ENCODE results near the gene FAM43B.
A peak's percentile ranks its signal among the peaks of the same experiment; 100 is the strongest.
"Not testable (repeated sequence)": the region's sequence is repeated elsewhere in the genome, so short reads cannot be mapped to it uniquely, and the experiment has no call there.

FAM43B gene, protein sequence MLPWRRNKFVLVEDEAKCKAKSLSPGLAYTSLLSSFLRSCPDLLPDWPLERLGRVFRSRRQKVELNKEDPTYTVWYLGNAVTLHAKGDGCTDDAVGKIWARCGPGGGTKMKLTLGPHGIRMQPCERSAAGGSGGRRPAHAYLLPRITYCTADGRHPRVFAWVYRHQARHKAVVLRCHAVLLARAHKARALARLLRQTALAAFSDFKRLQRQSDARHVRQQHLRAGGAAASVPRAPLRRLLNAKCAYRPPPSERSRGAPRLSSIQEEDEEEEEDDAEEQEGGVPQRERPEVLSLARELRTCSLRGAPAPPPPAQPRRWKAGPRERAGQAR

DNA sequence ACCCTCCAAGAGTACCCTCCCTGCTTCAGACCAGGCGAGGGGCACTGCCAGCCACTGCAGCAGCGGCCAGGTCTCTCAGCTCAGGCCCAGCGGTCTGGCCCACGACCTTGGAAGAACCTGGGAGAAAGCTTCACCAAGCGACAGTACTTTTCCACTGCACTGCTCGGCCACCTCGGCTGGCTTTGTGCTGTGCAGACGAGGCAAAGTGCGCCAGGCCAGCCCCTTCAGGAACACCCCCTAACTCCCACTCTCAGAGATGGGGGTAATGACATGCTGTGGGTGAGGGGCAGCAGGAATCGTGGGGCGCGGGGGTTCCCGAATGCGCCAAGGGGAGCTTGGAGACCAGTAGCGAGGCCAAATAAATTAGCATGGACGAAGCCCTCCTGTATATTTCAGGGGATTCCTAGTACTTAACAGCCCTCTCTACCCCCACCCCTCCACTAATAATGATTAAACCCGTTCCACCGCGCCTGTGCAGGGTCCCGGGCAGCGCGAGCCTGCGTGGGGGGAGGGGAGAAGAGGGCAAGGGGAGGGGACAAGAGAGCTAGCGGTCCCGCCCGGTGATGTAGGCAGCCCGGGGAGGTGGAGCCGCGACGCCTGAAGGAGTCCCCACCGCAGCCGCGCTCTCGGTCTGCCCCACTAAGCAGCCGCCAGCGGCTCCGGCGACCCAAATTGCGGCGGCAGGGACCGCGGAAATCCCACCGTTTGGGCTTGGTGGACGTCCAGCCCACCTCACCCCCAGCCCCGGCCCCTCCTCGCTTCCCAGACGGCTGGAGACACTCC is at the start of gene FAM43B:
Gene FAM43B, plus strand, starts transcription at position 629 of the 783 bp plus-strand sequence. CDS start 401 bp downstream, outside the sequence.
- no peak for DNase-seq (ENCODE audit: low read depth in 4 of 4, low spot score in 1 of 4)

DNA sequence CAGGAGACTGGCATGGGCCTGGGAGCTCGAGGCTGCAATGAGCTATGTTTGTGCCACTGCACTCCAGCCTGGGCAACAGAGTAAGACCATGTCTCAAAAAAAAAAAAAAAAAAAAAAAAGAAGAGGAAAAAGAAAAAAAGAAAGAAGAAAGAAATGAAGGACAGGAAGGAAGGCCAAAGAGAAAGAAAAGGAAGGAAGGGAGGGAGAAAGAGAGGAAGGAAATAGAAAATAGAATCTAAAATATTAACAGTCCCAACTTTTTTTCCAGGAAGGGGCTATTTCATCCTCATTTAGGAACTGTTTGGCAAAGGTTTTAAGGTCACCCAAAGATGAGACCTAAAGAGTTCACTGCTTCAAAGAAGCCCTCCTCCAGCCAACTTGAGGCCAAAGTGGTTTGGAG is 46.9 kb upstream of the FAM43B start:
- no peak for DNase-seq (ENCODE audit: low read depth in 4 of 4, low spot score in 1 of 4)

DNA sequence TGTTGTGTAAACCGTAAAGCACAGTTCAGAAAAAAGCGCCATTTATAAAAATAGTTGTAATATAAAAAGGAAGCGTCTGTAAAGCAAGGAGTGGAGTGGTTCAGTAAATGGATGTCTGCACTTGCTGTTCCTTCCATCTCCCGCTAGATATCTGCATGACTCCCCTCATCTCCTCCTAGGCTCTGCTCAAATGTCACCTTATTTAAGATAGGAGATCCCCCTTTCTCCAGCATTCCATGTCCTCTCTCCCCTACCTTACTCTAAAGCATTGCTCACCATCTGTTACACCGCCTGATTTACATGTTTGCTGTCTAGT is 45.2 kb upstream of the FAM43B start:
- DNase-seq (ENCODE audit: low read depth in 4 of 4, low spot score in 1 of 4): no peak

DNA sequence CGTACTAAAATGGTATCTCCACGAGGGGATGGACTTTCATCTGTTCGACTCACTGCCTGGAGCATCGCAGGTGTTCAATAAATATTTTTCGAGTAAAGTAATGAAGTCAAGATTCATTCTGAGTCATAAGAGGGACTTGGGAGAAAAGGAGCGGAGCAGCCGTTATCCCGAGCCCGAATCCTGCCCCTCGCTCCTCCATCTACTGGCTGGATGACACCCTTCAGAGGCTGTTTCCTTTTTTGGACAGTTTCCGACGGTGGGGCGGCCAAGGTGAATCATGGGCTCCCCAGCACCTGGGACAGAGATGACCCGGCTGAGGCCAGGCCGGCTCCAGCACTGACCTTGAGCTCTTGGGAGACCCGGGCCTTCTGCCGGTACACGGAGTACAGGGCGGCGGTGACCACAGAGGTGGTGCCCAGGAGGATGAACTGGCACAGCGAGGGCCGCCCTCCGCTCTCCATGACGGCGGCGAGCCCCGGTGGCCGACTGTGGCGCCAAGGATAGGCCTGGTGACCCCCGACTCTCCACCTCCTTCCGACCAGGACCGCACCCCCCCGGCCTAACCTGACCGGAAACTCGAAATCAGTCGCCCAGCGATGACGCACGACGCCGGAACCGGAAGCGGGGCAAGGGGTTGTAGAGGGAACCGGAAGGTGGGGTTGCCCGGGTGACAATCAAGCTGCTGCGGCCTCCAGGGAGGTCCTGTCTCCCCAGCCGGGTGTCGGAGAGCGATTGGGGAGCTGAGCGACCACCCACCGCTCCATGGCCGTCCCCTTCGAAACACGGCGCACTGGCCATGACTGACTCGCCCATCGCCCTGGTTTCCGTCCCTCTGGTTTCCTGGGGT is 44.6 kb upstream of the FAM43B start, which contains the start of gene MUL1:
Gene MUL1, minus strand, starts transcription at position 588 of the 847 bp plus-strand sequence. Its CDS starts 127 bp downstream, at position 461.
- DNase-seq (ENCODE audit: low read depth in 4 of 4, low spot score in 1 of 4): peak; percentile 91 to 96 (median 94)

- no peak for DNase-seq (ENCODE audit: low read depth in 4 of 4, low spot score in 1 of 4)
Measured at GRCh38 chr1:20508411-20508771, 44.0 kb upstream of the FAM43B start.

DNA sequence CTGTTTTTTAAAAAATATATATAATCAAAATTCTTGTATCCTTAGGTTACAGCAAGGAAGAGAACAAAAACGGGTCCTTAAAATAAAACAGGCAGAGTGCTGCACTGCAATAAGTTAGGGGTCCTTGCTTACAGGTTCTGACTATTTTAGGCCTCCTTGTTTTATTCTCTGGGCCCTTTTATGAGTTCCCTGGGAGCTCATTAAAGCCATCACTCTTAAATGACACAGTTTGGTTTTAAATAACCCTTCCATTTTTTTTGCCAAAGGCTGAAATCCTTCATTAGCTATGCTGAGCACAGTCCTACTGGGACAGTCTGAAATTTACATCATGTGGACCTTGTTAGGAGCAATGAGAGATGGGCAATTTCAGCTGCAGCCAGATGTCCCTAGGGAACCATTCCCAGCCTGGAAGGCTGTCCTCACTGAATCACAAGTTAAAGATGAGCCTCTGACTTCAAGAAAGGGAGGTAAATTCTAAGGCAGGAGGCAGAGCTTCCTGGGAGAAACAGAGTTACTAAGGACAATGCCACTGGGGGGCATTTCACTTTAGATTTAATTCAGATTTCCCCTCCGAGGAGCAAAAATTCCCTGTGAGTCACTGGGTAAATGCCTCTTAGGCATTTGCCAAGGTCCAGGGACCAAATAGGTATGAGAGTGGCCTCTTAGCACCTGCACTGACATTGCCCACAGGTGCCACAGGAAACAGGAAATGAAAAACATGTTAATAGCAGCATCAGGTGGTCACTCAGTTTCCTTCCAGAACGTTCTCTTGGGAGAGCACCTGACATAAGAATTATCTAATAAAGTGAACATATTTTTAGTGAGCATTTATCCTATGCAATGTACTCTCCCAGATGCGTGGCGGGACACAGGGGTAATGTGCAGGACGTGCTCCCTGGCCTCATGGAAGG is 40.6 kb upstream of the FAM43B start:
- DNase-seq (ENCODE audit: low read depth in 4 of 4, low spot score in 1 of 4): no peak

DNA sequence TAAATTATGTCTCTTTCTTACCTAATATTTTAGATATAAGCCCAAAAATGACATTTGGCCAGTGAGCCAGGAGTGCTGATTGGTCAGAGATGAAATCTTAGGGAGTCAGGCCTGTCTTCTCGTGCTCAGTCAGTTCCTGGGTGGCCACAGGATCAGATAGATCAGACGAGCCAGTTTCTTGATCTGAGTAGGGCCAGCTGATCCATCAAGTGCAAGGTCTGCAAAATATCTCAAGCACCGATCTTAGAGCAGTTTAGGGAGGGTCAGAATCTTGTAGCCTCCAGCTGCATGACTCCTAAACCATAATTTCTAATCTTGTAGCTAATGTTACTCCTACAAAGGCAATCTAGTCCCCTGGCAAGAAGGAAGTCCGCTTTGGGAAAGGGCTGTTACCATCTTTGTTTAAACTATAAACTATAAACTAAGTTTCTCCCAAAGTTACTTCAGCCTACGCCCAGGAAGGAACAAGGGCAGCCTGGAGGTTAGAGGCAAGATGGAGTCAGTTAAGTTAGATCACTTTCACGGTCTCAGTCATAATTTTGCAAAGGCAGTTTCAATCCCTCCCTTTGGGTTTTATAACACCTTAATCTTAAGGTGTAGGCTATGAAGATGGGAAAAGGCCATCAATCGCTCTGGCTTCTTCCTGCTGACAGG is 32.6 kb upstream of the FAM43B start:
- not testable (repeated sequence) for DNase-seq (ENCODE audit: low read depth in 4 of 4, low spot score in 1 of 4)

DNA sequence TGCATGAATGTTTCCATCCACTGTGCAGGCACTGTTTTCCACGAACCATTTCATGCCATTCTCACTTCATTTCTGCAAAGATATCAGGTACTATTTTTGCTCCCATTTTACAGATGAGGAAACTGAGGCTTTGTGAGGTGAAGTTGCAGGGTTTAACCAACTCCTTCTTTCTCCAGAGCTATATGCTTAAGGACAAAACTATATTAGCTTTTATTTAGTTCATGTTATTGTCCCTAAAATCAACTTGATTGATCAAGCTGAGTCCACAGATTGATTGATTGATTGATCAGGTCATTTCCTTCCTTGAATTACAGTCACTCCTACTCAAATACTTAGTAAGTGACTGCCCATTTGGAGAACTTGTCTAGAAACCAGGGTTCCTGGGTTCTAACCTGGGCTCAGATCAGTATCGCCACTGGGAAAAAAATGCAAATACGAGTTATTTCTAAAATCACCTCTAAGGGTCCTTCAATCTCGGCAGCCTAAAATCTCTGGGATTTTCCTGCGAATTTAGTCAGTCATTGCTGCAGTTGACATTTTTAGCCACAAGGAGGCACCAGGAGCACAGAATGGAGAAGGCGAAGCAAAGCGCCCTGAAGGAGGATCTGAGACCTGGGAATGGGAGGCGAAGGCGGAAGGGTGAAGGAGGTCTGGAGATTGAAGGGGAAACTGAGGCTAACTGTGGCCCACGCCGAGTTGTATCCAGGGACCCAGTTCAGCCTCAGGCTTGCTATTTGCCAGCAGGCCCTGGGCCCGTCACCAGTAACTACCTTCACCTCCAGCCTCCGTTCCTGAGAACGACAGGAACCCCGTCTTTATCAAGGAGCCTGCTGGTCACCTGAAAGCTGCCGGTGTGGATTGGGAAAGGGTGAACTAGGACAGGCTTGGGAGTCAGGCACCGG is 30.2 kb upstream of the FAM43B start:
- peak; percentile 42 to 52 (median 46) for DNase-seq (ENCODE audit: low read depth in 4 of 4, low spot score in 1 of 4)

DNA sequence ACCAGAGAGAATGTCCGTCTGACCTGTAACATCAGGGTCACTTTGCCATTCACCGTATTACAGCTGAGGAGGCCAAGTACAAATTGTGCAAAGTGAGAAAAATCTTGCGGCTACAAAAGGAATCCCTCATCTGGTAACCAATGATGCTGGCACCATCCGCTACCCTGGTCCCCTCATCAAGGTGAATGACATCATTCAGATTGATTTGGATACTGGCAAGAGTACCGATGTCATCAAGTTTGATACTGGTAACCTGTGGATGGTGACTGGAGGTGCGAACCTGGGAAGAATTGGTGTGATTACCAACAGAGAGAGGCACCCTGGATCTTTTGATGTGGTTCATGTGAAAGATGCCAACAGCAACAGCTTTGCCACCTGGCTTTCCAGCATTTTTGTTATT is 26.1 kb upstream of the FAM43B start:
- no peak for DNase-seq (ENCODE audit: low read depth in 4 of 4, low spot score in 1 of 4)

DNA sequence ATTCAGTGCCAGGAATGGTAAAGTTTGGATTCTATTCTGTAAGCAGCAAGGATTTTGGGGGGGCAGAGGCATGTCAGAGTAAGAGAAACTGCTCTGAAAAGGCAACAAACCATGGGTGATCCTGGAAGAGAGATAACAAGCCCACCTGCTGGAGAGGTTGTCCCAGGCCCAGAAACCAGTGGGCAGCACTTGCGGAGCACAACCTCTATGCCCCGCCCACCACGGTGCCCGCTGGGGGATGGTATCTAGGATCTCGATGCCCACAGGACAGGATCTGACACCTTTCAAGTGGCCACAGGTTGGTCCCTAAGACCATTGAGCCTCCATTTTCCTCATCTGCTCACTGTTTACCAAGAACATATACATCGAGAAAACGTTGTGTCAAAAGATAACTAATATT is 24.2 kb upstream of the FAM43B start:
- no peak for DNase-seq (ENCODE audit: low read depth in 4 of 4, low spot score in 1 of 4)

- no peak for DNase-seq (ENCODE audit: low read depth in 4 of 4, low spot score in 1 of 4)
Measured at GRCh38 chr1:20530306-20530705, 22.1 kb upstream of the FAM43B start.

GRCh38 chr1:20530901-20531300 is 21.5 kb upstream of the FAM43B start:
- DNase-seq (ENCODE audit: low read depth in 4 of 4, low spot score in 1 of 4): no peak

- DNase-seq (ENCODE audit: low read depth in 4 of 4, low spot score in 1 of 4): no peak
Measured at GRCh38 chr1:20533635-20534034, 18.7 kb upstream of the FAM43B start.

DNA sequence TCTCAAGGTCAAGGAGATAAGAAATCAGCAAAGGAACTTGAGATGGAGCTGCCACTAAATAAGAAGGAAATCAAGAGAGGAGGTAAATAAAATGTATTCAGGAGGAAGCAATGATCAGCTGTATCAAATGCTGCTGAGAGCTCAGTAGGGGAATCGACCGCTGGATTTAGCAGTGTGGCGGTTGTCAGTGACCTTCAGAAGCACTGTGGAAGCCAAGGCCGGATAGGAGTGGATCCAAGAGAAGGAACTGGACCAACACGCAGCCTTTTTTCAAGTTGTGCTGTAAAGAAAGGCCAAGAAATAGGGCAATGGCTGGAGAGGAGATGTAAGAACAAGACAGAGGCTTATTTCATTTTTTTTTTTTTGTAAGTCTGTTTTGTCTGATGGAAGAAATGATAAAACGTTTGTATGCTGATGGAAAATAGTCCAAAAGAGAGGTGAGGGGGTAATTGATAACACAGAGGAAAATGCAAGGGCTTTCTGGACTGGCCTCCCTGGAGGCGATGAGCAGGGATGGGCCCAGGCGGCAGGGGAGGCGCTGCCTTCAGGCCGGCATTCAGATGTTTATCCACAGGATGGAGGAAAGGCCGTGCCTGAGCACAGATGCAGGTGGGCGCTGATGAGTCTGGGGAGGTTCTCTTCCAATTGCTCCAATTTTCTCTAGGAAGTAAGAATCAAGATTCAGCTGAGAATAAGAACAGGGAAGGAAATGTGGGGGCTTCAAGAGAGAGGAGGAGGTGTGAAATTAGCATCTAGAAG is 17.5 kb upstream of the FAM43B start:
- no peak for DNase-seq (ENCODE audit: low read depth in 4 of 4, low spot score in 1 of 4)

DNA sequence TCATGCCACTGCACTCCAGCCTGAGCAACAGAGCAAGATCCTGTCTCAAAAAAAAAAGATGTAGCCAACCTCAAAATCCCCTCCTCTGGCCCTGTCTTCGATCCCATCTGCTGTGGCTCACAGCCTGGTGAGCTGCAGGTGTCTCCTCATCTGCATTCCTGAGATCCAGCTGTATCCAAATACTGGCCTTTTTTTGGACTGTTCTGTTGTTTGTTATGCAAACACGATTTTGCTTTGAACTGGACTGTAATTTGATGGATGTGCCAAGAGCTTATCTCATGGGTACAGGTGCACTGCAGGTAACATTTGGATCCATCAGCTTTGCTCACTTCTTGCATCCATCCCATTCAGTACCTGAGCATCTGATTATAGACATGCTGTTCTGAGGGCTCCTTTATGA is 14.1 kb upstream of the FAM43B start:
- no peak for DNase-seq (ENCODE audit: low read depth in 4 of 4, low spot score in 1 of 4)

DNA sequence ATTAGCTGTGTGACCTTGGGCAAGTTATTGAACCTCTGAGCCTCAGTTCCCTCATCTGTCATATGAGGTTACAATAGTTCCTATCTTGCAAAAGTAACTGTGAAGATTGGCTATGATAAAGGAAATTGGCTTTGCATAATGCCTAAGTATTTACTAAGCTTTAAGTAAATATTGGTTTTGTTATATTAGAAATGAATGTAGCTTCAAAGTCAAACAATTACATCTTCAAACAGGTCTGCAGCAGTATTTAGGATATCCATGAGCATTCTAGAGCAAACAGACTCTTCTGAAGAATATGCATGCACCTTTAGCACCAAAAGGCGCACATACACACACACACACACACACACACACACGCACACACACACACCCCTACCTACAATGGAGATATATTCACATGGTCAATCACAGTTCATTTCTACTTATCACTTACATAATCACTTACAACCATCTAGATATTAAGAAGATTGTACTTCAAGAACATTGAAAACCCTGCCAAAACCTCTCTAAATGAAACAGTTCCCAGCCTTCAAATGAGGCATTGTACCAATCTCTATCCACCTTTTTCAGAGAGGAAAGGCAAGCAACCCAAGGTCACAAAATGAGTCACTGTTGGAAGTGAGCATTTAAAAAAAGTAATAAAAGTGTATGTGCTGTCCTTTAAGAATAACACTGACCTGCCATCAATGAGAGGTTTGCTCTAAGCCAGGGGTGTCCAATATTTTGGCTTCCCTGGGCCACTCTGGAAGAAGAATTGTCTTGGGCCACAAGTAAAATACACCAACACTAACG is 13.4 kb upstream of the FAM43B start:
- no peak for DNase-seq (ENCODE audit: low read depth in 4 of 4, low spot score in 1 of 4)

- DNase-seq (ENCODE audit: low read depth in 4 of 4, low spot score in 1 of 4): no peak
Measured at GRCh38 chr1:20540281-20540680, 12.1 kb upstream of the FAM43B start.

GRCh38 chr1:20546637-20547036 is 5.7 kb upstream of the FAM43B start:
- no peak for DNase-seq (ENCODE audit: low read depth in 4 of 4, low spot score in 1 of 4)

Data from stimulated activated CD4-positive, alpha-beta T cell treated with anti-CD3 and anti-CD28 coated beads, Interleukin-1b, Interleukin-23, amount 100 ng/mL, for 24 hours (primary cell).